GM21447 (cell line): ENCODE measurements around the gene EGFL7.

Experiments
- ATAC-seq: cut with Tn5 transposase; IDR thresholded peaks from one replicate; pipeline ENCODE4 v1.9.1; 2021; ENCODE audit not compliant: unreplicated experiment

The EGFL7 gene

GRCh38 chr9:136714096-136714892 is 51.6 kb downstream of the EGFL7 start:
- ATAC-seq: no peak

GRCh38 chr9:136714893-136715274 is 52.2 kb downstream of the EGFL7 start:
- no peak for ATAC-seq

- no peak for ATAC-seq
Observed at GRCh38 chr9:136717399-136717798, 54.7 kb downstream of the EGFL7 start.

- no peak for ATAC-seq
Observed at GRCh38 chr9:136718345-136719194, 55.9 kb downstream of the EGFL7 start.

- no peak for ATAC-seq
Observed at GRCh38 chr9:136719195-136719880, 56.6 kb downstream of the EGFL7 start.

GRCh38 chr9:136720251-136720897 is 57.7 kb downstream of the EGFL7 start:
- no peak for ATAC-seq

GRCh38 chr9:136720898-136721338 is 58.2 kb downstream of the EGFL7 start:
- ATAC-seq: no peak

GRCh38 chr9:136721339-136722092 is 58.8 kb downstream of the EGFL7 start:
- no peak for ATAC-seq
